Astrocyte (in vitro differentiated cells and primary cell): ENCODE measurements around the gene NKAIN2. TPM values are rescaled to one million over a fixed set of nuclear protein-coding genes. Genes with fewer than 3 reads are reported as not detected.
A peak's percentile ranks its signal among the peaks of the same experiment; 100 is the strongest.

Experiments
- DNase-seq: peaks from one replicate; pipeline ENCODE4 v3.0.0-alpha.2; 2010; ENCODE audit warnings: low read depth
- FAIRE-seq: peaks from 2 replicates; lab custom pipeline; 2011; peaks lifted over from hg19 to GRCh38; lab: Jason Lieb, UNC
- H2AFZ ChIP-seq: 2 replicates; pipeline ENCODE4 v1.6.0; 2012; ENCODE audit warnings: low read depth, low read length, inconsistent platforms
- H3K27ac ChIP-seq: 2 replicates; pipeline ENCODE4 v1.5.1; 2011; ENCODE audit warnings: low read depth, low read length, inconsistent platforms
- H3K27me3 ChIP-seq: 2 replicates; pipeline ENCODE4 v1.6.0; 2011; ENCODE audit warnings: low read length, inconsistent platforms; ENCODE audit not compliant: insufficient read depth
- H3K36me3 ChIP-seq: 2 replicates; pipeline ENCODE4 v1.5.1; 2011; ENCODE audit warnings: low read length, inconsistent platforms; ENCODE audit not compliant: insufficient read depth
- H3K4me1 ChIP-seq: 2 replicates; pipeline ENCODE4 v1.5.1; 2011; ENCODE audit warnings: low read length, inconsistent platforms; ENCODE audit not compliant: insufficient read depth
- H3K4me2 ChIP-seq: 2 replicates; pipeline ENCODE4 v1.6.0; 2012; ENCODE audit warnings: low read length, inconsistent platforms
- H3K4me3 ChIP-seq: 2 replicates; pipeline ENCODE4 v1.5.1; 2011; ENCODE audit warnings: low read depth, mild to moderate bottlenecking, low read length, inconsistent platforms; ENCODE audit not compliant: insufficient read depth
- H3K79me2 ChIP-seq: 2 replicates; pipeline ENCODE4 v1.6.0; 2012; ENCODE audit warnings: mild to moderate bottlenecking, low read length, inconsistent platforms; ENCODE audit not compliant: insufficient read depth
- H3K9ac ChIP-seq: 2 replicates; pipeline ENCODE4 v1.6.0; 2012; ENCODE audit warnings: mild to moderate bottlenecking, low read length, inconsistent platforms
- H3K9me3 ChIP-seq: 2 replicates; pipeline ENCODE4 v1.5.1; 2012; ENCODE audit warnings: low read depth, mild to moderate bottlenecking, low read length, inconsistent platforms; ENCODE audit not compliant: insufficient read depth
- H4K20me1 ChIP-seq: 2 replicates; pipeline ENCODE4 v1.6.0; 2012; ENCODE audit warnings: low read length, inconsistent platforms; ENCODE audit not compliant: insufficient read depth
- H3K27ac Mint-ChIP-seq: one replicate; pipeline ENCODE4 v1.8.0; 2021; ENCODE audit warnings: mild to moderate bottlenecking, mixed read lengths; ENCODE audit not compliant: unreplicated experiment
- H3K27me3 Mint-ChIP-seq: one replicate; pipeline ENCODE4 v1.8.0; 2021; ENCODE audit warnings: low read depth, mixed read lengths; ENCODE audit not compliant: unreplicated experiment
- H3K36me3 Mint-ChIP-seq: one replicate; pipeline ENCODE4 v1.8.0; 2021; ENCODE audit warnings: low read depth, mixed read lengths; ENCODE audit not compliant: unreplicated experiment
- H3K4me1 Mint-ChIP-seq: one replicate; pipeline ENCODE4 v1.8.0; 2021; ENCODE audit warnings: low read depth, mixed read lengths; ENCODE audit not compliant: unreplicated experiment
- H3K4me3 Mint-ChIP-seq: one replicate; pipeline ENCODE4 v1.8.0; 2021; ENCODE audit warnings: mild to moderate bottlenecking, moderate library complexity, mixed read lengths; ENCODE audit not compliant: unreplicated experiment
- H3K9me3 Mint-ChIP-seq: one replicate; pipeline ENCODE4 v1.8.0; 2021; ENCODE audit warnings: mild to moderate bottlenecking, mixed read lengths; ENCODE audit not compliant: unreplicated experiment
- CTCF ChIP-seq: IDR thresholded peaks from 2 replicates; pipeline ENCODE4 v1.5.1; 2011; ENCODE audit warnings: low read depth, mild to moderate bottlenecking, inconsistent platforms, low read length, moderate library complexity; ENCODE audit not compliant: insufficient read depth
- EZH2 ChIP-seq: IDR thresholded peaks from 2 replicates; pipeline ENCODE4 v1.6.1; 2012; ENCODE audit warnings: mild to moderate bottlenecking, low read length, inconsistent platforms; ENCODE audit not compliant: insufficient read depth
- total RNA-seq: library from RNA; stranded (reverse); gene quantifications from 2 replicates; pipeline ENCODE4 v1.2.1, GENCODE V29; 2021

Gene NKAIN2
- total RNA-seq, 1 donor from 2014 or later, result 0.07 TPM

- no peak for FAIRE-seq
- Histone ChIP-seq H3K4me3 (no peak overlapping the region), H3K9me3 (no peaks in the 10 kb centered on the region), H2AFZ (no peak overlapping the region), H4K20me1 (no peaks in the 10 kb centered on the region), H3K36me3 (no peaks in the 10 kb centered on the region), H3K27ac (no peak overlapping the region), H3K79me2 (no peaks in the 10 kb centered on the region), H3K9ac (no peak overlapping the region), H3K4me2 (no peak overlapping the region), H3K4me1 (peaks cover 3% of the 10 kb centered on the region), H3K27me3 (no peaks in the 10 kb centered on the region)
- Mint-ChIP-seq H3K27ac (peak overlapping the region; percentile 22), H3K36me3 (no peaks in the 10 kb centered on the region), H3K4me3 (no peak overlapping the region), H3K27me3 (no peaks in the 10 kb centered on the region), H3K4me1 (peaks cover 19% of the 10 kb centered on the region), H3K9me3 (no peaks in the 10 kb centered on the region)
- DNase-seq, result peak; percentile 24
- TF ChIP-seq CTCF (no peak), EZH2 (no peak)
These were observed 121.7 kb downstream of the NKAIN2 start for GRCh38 chr6:123925350-123925749.

GRCh38 chr6:123925842-123926399, 122.3 kb downstream of the NKAIN2 start:
- H3K27me3 Mint-ChIP-seq, result no peaks in the 10 kb centered on the region
- H3K9me3 Mint-ChIP-seq, result no peaks in the 10 kb centered on the region

More at GRCh38 chr6:123925842-123926399, 122.3 kb downstream of the NKAIN2 start:
- no peak for TF ChIP-seq EZH2
- no peak for TF ChIP-seq CTCF
- Histone ChIP-seq H3K4me3 (no peak overlapping the region), H3K4me2 (no peak overlapping the region), H4K20me1 (no peaks in the 10 kb centered on the region), H2AFZ (no peak overlapping the region), H3K36me3 (no peaks in the 10 kb centered on the region), H3K9me3 (no peaks in the 10 kb centered on the region), H3K79me2 (no peaks in the 10 kb centered on the region), H3K9ac (no peak overlapping the region), H3K27ac (no peak overlapping the region), H3K27me3 (no peaks in the 10 kb centered on the region), H3K4me1 (peaks cover 3% of the 10 kb centered on the region)
- Mint-ChIP-seq H3K4me1 (peaks cover 19% of the 10 kb centered on the region), H3K4me3 (no peak overlapping the region), H3K27ac (peak overlapping the region; percentile 22), H3K36me3 (no peaks in the 10 kb centered on the region)
- peak; percentile 43 for DNase-seq
- no peak for FAIRE-seq
